GM11168 (cell line): ENCODE results near the gene SUFU.

Experiments used
- in situ Hi-C: fragments of 300-500 bp; cut with MboI; formaldehyde crosslinking; loops from one replicate; pipeline ENCODE4 v1.12.0; 2022; ENCODE audit warnings: low sequenced_read_pairs; ENCODE audit not compliant: unreplicated experiment

The SUFU gene

DNA sequence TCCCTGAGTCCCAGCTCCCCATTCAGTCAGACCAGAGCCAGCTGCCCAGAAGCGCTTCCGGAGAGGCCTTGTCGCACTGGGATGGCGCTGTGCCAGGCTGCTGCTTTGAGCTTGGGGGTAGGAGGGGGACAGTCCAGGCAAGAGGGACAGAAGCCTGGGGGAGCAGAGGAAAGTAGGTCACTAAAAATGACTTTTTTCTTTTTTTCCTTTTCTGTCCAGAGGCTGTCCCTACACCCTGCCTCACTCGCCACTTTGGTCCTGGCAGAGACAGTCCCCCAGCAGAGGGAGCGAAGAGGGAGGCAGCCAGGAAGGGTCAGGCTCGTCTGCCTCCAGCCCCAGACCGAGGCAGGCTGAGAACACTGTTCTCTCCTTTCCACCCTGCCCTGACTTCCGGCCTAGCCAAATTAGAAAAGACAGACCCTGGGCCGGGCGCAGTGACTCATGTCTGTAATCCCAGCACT lies 124.7 kb downstream of the SUFU start:
- in situ Hi-C loops = no loop called here

- in situ Hi-C loops = no loop called here
Measured at GRCh38 chr10:102629661-102630614, 126.2 kb downstream of the SUFU start.

GRCh38 chr10:102630663-102631062 lies 126.9 kb downstream of the SUFU start:
- in situ Hi-C loops = no loop called here

GRCh38 chr10:102631525-102632393 lies 128.0 kb downstream of the SUFU start:
- in situ Hi-C loops = no loop called here

- in situ Hi-C loops = no loop called here
Measured at GRCh38 chr10:102632394-102633111, 128.8 kb downstream of the SUFU start.

DNA sequence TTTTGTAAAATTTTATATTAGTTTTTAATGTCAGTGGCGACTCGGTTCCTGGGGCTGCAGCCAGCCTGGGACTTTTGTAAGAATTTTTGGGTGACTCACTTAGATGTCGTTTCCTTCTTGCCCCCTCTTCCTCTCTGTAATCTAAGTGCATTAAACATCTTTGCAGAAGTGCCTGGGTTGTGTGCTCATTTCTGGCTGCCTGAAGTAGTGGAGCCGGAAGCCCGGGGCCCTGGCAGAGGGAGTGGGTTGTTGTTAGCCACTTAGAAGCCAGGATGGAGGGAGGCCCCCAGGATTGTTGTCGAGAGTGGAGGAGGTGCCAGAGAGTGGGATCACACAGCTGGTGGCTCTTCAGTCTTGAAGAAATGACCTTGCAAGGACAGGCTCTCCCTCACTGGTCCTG lies 129.5 kb downstream of the SUFU start:
- in situ Hi-C loops = no loop called here

- in situ Hi-C loops = no loop called here
Measured at GRCh38 chr10:102633848-102634247, 130.1 kb downstream of the SUFU start.

DNA sequence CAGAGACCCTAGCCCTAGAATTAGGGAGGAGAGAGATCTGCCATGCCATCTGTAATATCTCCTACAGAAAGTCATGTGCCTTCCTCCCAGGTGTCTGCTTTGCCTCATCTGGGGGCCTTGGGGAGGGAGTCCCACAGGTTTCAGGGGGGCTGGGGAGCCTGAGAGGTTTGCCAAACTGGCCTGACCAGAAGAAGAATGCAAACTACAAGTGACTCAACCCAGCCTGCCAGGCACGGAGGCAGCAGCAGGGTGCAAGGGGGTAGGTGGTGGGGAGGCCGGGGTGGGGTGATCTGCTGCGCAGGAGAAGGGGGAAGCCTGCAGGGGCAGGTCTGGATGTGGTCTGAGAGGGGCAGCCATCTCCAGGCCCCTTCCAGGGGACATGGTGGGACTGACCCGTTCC lies 130.9 kb downstream of the SUFU start:
- in situ Hi-C loops = no loop called here

DNA sequence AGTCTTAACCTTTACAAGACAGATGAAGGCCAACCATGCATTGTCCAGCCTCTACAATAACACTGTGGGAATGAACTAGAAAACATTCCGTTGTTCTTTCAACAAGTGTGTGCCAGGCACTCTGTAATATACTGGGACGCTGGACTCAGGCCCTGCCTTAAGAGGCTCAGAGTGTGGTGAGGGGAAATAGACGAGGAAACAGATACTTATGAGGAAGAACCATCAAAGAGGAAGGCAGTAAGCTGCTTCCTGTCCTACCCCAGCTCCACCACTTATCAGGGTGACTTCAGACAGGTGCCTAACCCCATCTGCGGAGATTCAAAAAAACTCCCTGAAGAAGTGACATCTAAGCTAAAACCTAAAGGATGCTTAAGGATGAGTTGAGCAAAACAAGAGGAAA lies 131.6 kb downstream of the SUFU start:
- in situ Hi-C loops = no loop called here

DNA sequence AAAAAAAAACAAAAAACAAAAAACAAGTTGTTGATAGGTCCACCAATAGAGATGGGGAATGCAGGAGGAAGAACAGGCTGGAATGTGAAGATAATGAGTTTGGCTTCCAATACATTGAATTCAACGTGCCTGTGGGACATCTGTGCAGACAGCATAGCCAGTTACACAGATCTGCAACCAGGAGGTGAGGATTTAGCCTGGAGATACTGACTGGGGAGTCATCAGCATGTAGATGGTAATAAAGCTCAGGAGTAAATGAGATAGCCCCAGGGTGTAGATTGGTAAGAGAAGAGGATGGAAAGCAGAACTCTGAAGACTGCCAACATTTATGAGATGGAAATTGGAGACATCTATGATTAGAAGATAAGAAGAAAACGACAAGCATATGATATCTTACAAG lies 135.8 kb downstream of the SUFU start:
- in situ Hi-C loops = no loop called here

DNA sequence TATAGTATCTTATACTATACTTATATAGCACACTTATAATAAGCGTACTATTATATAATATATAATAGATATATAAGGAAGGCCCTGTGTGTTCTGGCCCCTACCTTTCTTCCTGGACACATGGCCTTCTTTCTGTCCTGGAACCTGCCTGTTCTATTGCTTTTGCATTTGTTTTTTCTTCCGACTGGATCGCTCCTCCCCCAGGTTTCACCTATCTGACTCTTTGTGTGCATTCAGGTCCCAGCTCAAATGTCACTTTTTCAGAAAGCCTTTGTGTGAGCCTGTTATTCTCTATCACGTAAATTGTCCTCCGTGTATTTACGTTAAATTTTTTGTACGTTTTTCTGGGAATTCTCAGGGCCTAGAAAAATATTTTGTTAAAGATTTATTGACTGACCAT lies 137.6 kb downstream of the SUFU start:
- in situ Hi-C loops = no loop called here

DNA sequence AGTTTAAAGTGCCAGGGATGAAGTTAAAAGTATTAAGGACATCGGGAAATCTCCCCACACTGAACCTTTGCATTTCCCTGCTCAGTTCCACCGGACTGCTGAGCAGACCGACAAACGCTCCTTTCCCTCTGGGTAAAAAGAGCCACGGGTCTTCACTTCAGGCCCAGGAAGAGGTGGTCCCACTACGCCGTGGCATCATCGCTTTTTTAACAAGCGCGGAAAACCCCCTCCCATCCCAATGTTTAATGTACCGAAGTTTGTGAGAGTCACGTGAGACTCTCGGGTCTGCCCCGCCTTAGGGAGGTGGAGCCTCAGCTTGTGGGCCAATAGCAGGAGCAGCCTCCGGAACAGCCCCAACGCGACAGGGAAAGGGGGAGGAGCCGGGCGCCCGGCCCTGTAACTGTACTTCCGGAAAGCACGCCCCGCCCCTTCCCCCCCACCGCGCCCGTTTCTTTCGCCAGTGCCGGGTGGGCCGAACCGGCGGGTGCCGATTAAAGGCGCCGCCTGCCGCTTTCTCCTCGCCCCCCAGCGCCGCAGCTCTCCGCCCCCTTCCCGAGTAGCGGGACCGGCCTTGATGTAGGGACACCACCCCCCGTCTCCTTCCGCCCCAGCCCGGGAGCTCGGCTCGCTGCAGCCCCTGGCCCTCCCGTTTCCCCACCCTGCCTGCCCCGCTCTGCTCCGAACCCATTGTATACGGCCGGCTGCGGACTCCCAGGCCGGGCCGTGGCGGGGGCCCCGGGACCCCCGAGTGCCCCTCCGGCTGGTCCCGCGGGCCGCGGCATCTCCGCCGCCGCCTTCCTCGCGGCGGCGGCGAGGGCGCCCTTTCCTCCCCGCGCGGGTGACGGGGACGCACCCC lies 138.3 kb downstream of the SUFU start:
- in situ Hi-C loops = no loop called here

GRCh38 chr10:102642736-102643335 lies 139.1 kb downstream of the SUFU start:
- in situ Hi-C loops = no loop called here

- in situ Hi-C loops = no loop called here
Measured at GRCh38 chr10:102643336-102644065, 139.7 kb downstream of the SUFU start.

DNA sequence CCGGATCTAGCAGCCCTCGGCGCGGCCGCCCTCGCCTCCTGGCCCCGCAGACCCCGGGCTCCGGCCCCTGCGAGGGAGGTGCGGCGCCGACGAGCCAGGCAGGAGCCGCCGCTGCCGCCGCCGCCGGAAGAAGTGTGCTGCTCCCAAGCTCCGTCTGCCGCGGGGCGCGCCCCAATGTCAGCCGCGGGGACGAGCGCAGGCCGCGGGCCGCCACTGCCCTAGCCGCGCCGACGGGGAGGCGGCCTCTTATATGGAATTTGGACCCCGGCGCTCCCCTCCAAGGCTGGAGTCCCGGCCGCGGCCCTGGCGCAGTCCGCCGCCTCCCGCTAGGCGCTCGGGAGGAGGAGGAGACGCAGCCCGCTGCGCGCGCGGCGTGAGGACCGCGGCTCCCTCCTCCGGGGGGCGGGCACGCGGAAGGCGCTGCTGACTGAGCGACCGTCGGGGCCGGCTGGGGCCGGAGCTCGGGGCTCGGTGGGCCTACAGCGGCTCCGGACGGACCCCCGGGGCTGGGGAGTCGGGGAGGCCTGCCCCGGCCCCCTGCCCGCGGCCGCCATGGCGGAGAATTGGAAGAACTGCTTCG lies 140.4 kb downstream of the SUFU start, which contains the start of gene TRIM8:
TRIM8 (plus strand) TSS at position 414 of the 580 bp plus-strand sequence; CDS start at position 553, 139 bp downstream.
- in situ Hi-C loops = no loop called here

DNA sequence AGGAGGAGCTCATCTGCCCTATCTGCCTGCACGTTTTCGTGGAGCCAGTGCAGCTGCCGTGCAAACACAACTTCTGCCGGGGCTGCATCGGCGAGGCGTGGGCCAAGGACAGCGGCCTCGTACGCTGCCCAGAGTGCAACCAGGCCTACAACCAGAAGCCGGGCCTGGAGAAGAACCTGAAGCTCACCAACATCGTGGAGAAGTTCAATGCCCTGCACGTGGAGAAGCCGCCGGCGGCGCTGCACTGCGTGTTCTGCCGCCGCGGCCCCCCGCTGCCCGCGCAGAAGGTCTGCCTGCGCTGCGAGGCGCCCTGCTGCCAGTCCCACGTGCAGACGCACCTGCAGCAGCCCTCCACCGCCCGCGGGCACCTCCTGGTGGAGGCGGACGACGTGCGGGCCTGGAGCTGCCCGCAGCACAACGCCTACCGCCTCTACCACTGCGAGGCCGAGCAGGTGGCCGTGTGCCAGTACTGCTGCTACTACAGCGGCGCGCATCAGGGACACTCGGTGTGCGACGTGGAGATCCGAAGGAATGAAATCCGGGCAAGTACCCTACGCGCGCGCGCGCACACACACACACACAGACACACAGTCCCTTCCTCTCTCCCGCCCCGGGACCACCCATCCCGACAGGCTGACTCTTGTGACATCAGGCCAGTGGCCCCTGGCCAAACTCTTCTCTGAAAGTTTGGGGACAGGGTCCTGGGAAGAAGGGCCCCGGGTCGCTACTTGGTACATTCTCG lies 141.0 kb downstream of the SUFU start:
- in situ Hi-C loops = no loop called here

DNA sequence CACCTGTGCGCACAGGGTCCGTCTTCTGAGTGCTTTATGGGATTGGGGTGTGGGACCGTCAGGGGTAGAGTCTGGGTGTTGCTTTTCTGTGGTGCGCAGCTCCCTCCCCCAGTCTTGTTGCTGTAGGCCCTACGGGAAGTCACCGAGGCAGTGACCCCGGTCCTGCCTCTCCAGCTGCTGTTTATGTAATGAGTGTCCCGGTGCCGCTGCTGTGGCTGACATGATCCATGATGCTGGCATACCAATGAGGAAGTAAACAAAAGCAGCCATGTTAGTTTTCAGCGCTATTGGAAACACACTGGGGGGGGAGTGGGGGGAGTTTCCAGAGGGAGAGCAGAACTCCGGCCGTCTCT lies 141.6 kb downstream of the SUFU start:
- in situ Hi-C loops = no loop called here
